ENCODE data around the gene PTPRT.

PTPRT gene

GRCh38 chr20:42067174-42067573, 1122.5 kb downstream of the PTPRT start:
- Histone ChIP-seq H3K4me1 (ENCODE audit: control insufficient read depth in 5 of 5, insufficient read depth in 5 of 5, low read length in 5 of 5) (no peaks in the 10 kb centered on the region), H3K36me3 (ENCODE audit: control insufficient read depth in 5 of 5, insufficient read depth in 5 of 5, low read length in 5 of 5) (no peaks in the 10 kb centered on the region), H3K9me3 (ENCODE audit: control insufficient read depth in 5 of 5, low read length in 5 of 5) (no peaks in the 10 kb centered on the region), H3K4me3 (ENCODE audit: low read depth in 1 of 5, low read length in 5 of 5) (no peak overlapping the region), H3K27me3 (ENCODE audit: control insufficient read depth in 5 of 5, insufficient read depth in 4 of 5, low read length in 5 of 5) (peaks cover 0 to 10% (median 0%) of the 10 kb centered on the region in 5 donors), H3K27ac (ENCODE audit: low read depth, low read length) (no peak overlapping the region), H3K9ac (ENCODE audit: low read length in 5 of 5) (no peak overlapping the region)

GRCh38 chr20:42063141-42063540, 1126.6 kb downstream of the PTPRT start:
- Histone ChIP-seq H3K4me1 (ENCODE audit: control insufficient read depth in 5 of 5, insufficient read depth in 5 of 5, low read length in 5 of 5) (no peaks in the 10 kb centered on the region), H3K4me3 (ENCODE audit: low read depth in 1 of 5, low read length in 5 of 5) (no peak overlapping the region), H3K36me3 (ENCODE audit: control insufficient read depth in 5 of 5, insufficient read depth in 5 of 5, low read length in 5 of 5) (no peaks in the 10 kb centered on the region), H3K27ac (ENCODE audit: low read depth, low read length) (no peak overlapping the region), H3K9me3 (ENCODE audit: control insufficient read depth in 5 of 5, low read length in 5 of 5) (no peaks in the 10 kb centered on the region), H3K27me3 (ENCODE audit: control insufficient read depth in 5 of 5, insufficient read depth in 4 of 5, low read length in 5 of 5) (peaks cover 0 to 7% (median 0%) of the 10 kb centered on the region in 5 donors), H3K9ac (ENCODE audit: low read length in 5 of 5) (no peak overlapping the region)

GRCh38 chr20:42053350-42053749, 1136.4 kb downstream of the PTPRT start:
- no peak overlapping the region for H3K9ac ChIP-seq (ENCODE audit: low read length in 5 of 5)

GRCh38 chr20:42051921-42052320, 1137.8 kb downstream of the PTPRT start:
- Histone ChIP-seq H3K4me3 (ENCODE audit: low read depth in 1 of 5, low read length in 5 of 5) (no peak overlapping the region), H3K9ac (ENCODE audit: low read length in 5 of 5) (no peak overlapping the region), H3K4me1 (ENCODE audit: control insufficient read depth in 5 of 5, insufficient read depth in 5 of 5, low read length in 5 of 5) (no peaks in the 10 kb centered on the region), H3K27me3 (ENCODE audit: control insufficient read depth in 5 of 5, insufficient read depth in 4 of 5, low read length in 5 of 5) (peaks cover 0 to 7% (median 2%) of the 10 kb centered on the region in 5 donors), H3K27ac (ENCODE audit: low read depth, low read length) (no peak overlapping the region), H3K9me3 (ENCODE audit: control insufficient read depth in 5 of 5, low read length in 5 of 5) (no peaks in the 10 kb centered on the region), H3K36me3 (ENCODE audit: control insufficient read depth in 5 of 5, insufficient read depth in 5 of 5, low read length in 5 of 5) (no peaks in the 10 kb centered on the region)

More at GRCh38 chr20:42053350-42053749, 1136.4 kb downstream of the PTPRT start:
- no peak overlapping the region for H3K27ac ChIP-seq (ENCODE audit: low read depth, low read length)
- no peaks in the 10 kb centered on the region for H3K9me3 ChIP-seq (ENCODE audit: control insufficient read depth in 5 of 5, low read length in 5 of 5)
- peaks cover 0 to 7% (median 2%) of the 10 kb centered on the region in 5 donors for H3K27me3 ChIP-seq (ENCODE audit: control insufficient read depth in 5 of 5, insufficient read depth in 4 of 5, low read length in 5 of 5)
- no peak overlapping the region for H3K4me3 ChIP-seq (ENCODE audit: low read depth in 1 of 5, low read length in 5 of 5)
- H3K4me1 ChIP-seq (ENCODE audit: control insufficient read depth in 5 of 5, insufficient read depth in 5 of 5, low read length in 5 of 5), result no peaks in the 10 kb centered on the region
- H3K36me3 ChIP-seq (ENCODE audit: control insufficient read depth in 5 of 5, insufficient read depth in 5 of 5, low read length in 5 of 5), result no peaks in the 10 kb centered on the region

GRCh38 chr20:42046371-42047085, 1143.2 kb downstream of the PTPRT start:
- no peak overlapping the region for H3K27ac ChIP-seq (ENCODE audit: low read depth, low read length)
- peaks cover 0 to 9% (median 2%) of the 10 kb centered on the region in 5 donors for H3K27me3 ChIP-seq (ENCODE audit: control insufficient read depth in 5 of 5, insufficient read depth in 4 of 5, low read length in 5 of 5)
- no peaks in the 10 kb centered on the region for H3K4me1 ChIP-seq (ENCODE audit: control insufficient read depth in 5 of 5, insufficient read depth in 5 of 5, low read length in 5 of 5)
- no peak overlapping the region for H3K9ac ChIP-seq (ENCODE audit: low read length in 5 of 5)
- H3K4me3 ChIP-seq (ENCODE audit: low read depth in 1 of 5, low read length in 5 of 5), result no peak overlapping the region
- H3K36me3 ChIP-seq (ENCODE audit: control insufficient read depth in 5 of 5, insufficient read depth in 5 of 5, low read length in 5 of 5), result no peaks in the 10 kb centered on the region
- H3K9me3 ChIP-seq (ENCODE audit: control insufficient read depth in 5 of 5, low read length in 5 of 5), result peaks cover 0 to 3% (median 0%) of the 10 kb centered on the region in 5 donors

GRCh38 chr20:42043921-42044320, 1145.8 kb downstream of the PTPRT start:
- Histone ChIP-seq H3K27ac (ENCODE audit: low read depth, low read length) (no peak overlapping the region), H3K4me1 (ENCODE audit: control insufficient read depth in 5 of 5, insufficient read depth in 5 of 5, low read length in 5 of 5) (no peaks in the 10 kb centered on the region), H3K9me3 (ENCODE audit: control insufficient read depth in 5 of 5, low read length in 5 of 5) (peaks cover 0 to 3% (median 0%) of the 10 kb centered on the region in 5 donors), H3K27me3 (ENCODE audit: control insufficient read depth in 5 of 5, insufficient read depth in 4 of 5, low read length in 5 of 5) (peaks cover 0 to 2% (median 0%) of the 10 kb centered on the region in 5 donors), H3K36me3 (ENCODE audit: control insufficient read depth in 5 of 5, insufficient read depth in 5 of 5, low read length in 5 of 5) (no peaks in the 10 kb centered on the region), H3K4me3 (ENCODE audit: low read depth in 1 of 5, low read length in 5 of 5) (no peak overlapping the region), H3K9ac (ENCODE audit: low read length in 5 of 5) (no peak overlapping the region)

- Histone ChIP-seq H3K27me3 (ENCODE audit: control insufficient read depth in 5 of 5, insufficient read depth in 4 of 5, low read length in 5 of 5) (peaks cover 0 to 5% (median 0%) of the 10 kb centered on the region in 5 donors), H3K27ac (ENCODE audit: low read depth, low read length) (no peak overlapping the region), H3K9me3 (ENCODE audit: control insufficient read depth in 5 of 5, low read length in 5 of 5) (peaks cover 0 to 3% (median 0%) of the 10 kb centered on the region in 5 donors), H3K36me3 (ENCODE audit: control insufficient read depth in 5 of 5, insufficient read depth in 5 of 5, low read length in 5 of 5) (no peaks in the 10 kb centered on the region), H3K9ac (ENCODE audit: low read length in 5 of 5) (no peak overlapping the region), H3K4me1 (ENCODE audit: control insufficient read depth in 5 of 5, insufficient read depth in 5 of 5, low read length in 5 of 5) (no peaks in the 10 kb centered on the region), H3K4me3 (ENCODE audit: low read depth in 1 of 5, low read length in 5 of 5) (no peak overlapping the region)
Observed at GRCh38 chr20:42041000-42041565, 1148.6 kb downstream of the PTPRT start.

- Histone ChIP-seq H3K4me3 (ENCODE audit: low read depth in 1 of 5, low read length in 5 of 5) (no peak overlapping the region), H3K36me3 (ENCODE audit: control insufficient read depth in 5 of 5, insufficient read depth in 5 of 5, low read length in 5 of 5) (no peaks in the 10 kb centered on the region), H3K27ac (ENCODE audit: low read depth, low read length) (no peak overlapping the region), H3K9ac (ENCODE audit: low read length in 5 of 5) (no peak overlapping the region), H3K27me3 (ENCODE audit: control insufficient read depth in 5 of 5, insufficient read depth in 4 of 5, low read length in 5 of 5) (peaks cover 0 to 6% (median 0%) of the 10 kb centered on the region in 5 donors), H3K9me3 (ENCODE audit: control insufficient read depth in 5 of 5, low read length in 5 of 5) (no peaks in the 10 kb centered on the region), H3K4me1 (ENCODE audit: control insufficient read depth in 5 of 5, insufficient read depth in 5 of 5, low read length in 5 of 5) (no peaks in the 10 kb centered on the region)
Observed at GRCh38 chr20:42027746-42028268, 1161.9 kb downstream of the PTPRT start.

GRCh38 chr20:42026599-42026998, 1163.1 kb downstream of the PTPRT start:
- no peak overlapping the region for H3K9ac ChIP-seq (ENCODE audit: low read length in 5 of 5)
- no peak overlapping the region for H3K27ac ChIP-seq (ENCODE audit: low read depth, low read length)
- no peaks in the 10 kb centered on the region for H3K4me1 ChIP-seq (ENCODE audit: control insufficient read depth in 5 of 5, insufficient read depth in 5 of 5, low read length in 5 of 5)
- H3K27me3 ChIP-seq (ENCODE audit: control insufficient read depth in 5 of 5, insufficient read depth in 4 of 5, low read length in 5 of 5), result peaks cover 0 to 7% (median 0%) of the 10 kb centered on the region in 5 donors
- no peaks in the 10 kb centered on the region for H3K36me3 ChIP-seq (ENCODE audit: control insufficient read depth in 5 of 5, insufficient read depth in 5 of 5, low read length in 5 of 5)
- no peak overlapping the region for H3K4me3 ChIP-seq (ENCODE audit: low read depth in 1 of 5, low read length in 5 of 5)
- H3K9me3 ChIP-seq (ENCODE audit: control insufficient read depth in 5 of 5, low read length in 5 of 5), result no peaks in the 10 kb centered on the region

- Histone ChIP-seq H3K9me3 (ENCODE audit: control insufficient read depth in 5 of 5, low read length in 5 of 5) (no peaks in the 10 kb centered on the region), H3K4me3 (ENCODE audit: low read depth in 1 of 5, low read length in 5 of 5) (no peak overlapping the region), H3K4me1 (ENCODE audit: control insufficient read depth in 5 of 5, insufficient read depth in 5 of 5, low read length in 5 of 5) (no peaks in the 10 kb centered on the region), H3K36me3 (ENCODE audit: control insufficient read depth in 5 of 5, insufficient read depth in 5 of 5, low read length in 5 of 5) (no peaks in the 10 kb centered on the region), H3K27me3 (ENCODE audit: control insufficient read depth in 5 of 5, insufficient read depth in 4 of 5, low read length in 5 of 5) (peaks cover 0 to 7% (median 0%) of the 10 kb centered on the region in 5 donors), H3K27ac (ENCODE audit: low read depth, low read length) (no peak overlapping the region), H3K9ac (ENCODE audit: low read length in 5 of 5) (no peak overlapping the region)
Observed at GRCh38 chr20:42024653-42025052, 1165.1 kb downstream of the PTPRT start.
